HT1080 (cell line): ENCODE results near the gene SPOCK1. TPM values are rescaled to one million over a fixed set of nuclear protein-coding genes. Genes with fewer than 3 reads are reported as not detected.

Experiments used
- DNase-seq: peaks from one replicate; pipeline ENCODE4 v3.0.0-alpha.2; 2015; ENCODE audit warnings: low read depth
- total RNA-seq: library from RNA; depleted of rRNA; stranded (reverse); fragments of >200 nt; shearing (Covaris generic); gene quantifications from 2 replicates; pipeline ENCODE4 v1.2.3, GENCODE V29; 2014

The SPOCK1 gene
- total RNA-seq, 1 experiment from 2014 or later: 21.7 TPM

- DNase-seq: no peak
Observed at GRCh38 chr5:137333475-137333874, 165.7 kb downstream of the SPOCK1 start.

DNA sequence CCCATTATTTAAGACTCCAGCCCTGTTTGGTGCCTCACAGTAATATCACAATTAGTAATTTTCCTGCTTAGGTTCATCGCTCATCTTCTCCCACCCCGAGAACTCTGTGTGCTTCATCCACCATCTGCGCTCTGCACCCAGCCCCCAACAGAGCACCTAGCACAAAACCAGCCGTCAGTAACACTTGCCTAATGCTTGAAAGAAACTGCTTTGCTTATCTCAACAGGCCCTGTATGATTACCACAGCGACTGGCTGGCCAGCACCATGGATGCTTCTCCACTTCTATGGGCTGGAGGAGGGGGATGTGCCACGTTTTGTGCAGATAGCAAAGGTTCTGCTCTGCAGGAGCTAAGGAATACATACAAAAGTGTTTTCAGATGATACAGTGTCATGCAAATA lies 166.8 kb downstream of the SPOCK1 start:
- DNase-seq: no peak

DNA sequence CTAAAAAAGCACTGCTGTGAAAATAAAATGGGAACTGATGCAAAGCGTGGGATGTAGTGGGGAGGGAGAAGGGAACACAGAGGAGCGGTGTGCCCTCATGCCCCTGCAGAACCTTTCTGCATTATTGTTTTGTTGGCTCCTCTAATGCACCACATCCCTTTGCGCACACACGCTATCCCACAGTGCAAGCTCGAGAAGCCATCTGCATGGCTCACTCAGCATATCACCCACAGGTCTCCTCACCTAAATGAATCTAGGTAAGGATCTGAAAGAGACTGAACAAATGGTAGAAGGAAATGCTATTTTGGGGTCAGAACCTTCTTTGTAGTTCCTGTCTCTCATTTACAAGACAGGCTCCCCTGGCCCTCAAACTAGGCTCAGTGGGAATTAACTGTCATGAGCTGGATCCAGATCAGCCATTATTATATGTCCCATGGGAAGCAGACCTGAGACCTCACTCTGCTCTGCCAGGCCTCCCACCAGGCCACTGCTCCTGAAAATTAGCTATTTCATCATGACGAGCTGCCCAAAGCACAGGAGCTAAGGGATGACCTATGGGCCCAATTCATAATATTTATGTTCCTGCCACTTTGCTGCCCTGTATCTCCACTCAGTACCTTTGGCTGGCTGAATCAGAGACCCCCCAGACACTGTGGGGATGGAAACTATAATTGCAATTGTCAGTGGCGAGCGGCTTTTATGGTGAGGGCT lies 169.4 kb downstream of the SPOCK1 start:
- no peak for DNase-seq

GRCh38 chr5:137328991-137329390 lies 170.1 kb downstream of the SPOCK1 start:
- DNase-seq: no peak

DNA sequence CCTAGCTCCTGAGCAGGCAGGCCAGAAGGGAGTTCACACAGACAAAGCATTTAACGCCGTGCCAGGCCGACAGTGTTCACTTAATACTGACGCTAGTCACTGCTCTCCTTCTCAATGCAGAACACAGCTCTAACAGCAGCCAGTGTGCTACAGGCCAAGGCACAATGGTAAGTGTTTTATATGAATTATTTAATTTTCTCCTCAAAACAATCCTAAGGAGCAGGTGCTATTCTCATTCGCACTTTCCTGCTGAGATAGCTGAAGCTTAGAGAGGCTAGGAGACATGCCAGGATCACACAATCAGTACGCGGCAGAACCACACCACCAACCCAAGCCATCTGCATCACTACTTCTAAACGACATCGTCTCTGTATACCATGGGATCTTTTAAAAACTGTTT lies 170.7 kb downstream of the SPOCK1 start:
- DNase-seq: no peak

- DNase-seq: no peak
Observed at GRCh38 chr5:137325721-137326120, 173.4 kb downstream of the SPOCK1 start.

DNA sequence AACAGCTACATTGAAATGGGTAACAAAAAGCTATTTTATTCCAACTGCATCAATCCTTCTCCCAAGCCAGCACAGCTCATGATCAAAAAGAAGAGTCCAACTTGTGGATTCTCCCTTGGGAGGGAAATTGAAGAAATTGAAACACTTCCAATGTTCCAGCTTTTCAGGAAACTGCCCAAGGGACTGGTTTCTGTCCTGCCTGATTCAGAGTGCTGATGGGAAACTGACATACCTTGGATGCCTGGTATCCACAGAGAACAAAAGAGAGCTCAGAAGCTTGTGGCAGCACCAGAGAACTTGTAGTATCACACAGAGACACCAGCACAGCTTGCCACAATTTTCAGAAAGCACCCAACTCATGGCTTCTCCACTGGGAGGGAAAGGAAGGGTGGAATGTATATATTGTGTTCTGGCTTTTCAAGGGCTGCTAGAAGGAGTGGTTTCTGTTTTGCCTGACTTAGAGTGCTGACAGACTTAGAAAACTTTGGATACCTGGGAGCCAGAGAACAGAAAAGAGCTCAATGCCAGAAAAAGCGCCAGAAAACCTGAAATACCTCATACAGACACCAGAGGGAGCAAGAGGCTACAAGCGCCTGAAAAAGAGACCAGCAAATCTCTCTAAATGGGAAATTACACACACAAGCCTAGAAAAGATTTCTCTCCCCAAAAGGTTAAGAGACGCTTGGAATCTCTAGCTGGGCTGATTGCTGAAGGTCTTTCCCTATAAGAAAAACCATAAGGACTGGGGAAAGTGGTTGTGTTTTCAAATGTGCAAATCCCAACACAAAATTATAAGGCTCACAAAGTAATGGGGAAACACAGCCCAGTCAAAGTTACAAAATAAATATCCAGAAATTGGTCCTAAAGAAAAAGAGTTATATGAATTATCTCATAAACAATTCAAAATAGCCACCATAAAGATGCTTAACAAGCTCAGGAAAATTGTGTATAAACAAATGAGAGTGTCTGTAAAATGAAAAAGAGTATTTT lies 178.8 kb downstream of the SPOCK1 start:
- DNase-seq: peak; percentile 73

DNA sequence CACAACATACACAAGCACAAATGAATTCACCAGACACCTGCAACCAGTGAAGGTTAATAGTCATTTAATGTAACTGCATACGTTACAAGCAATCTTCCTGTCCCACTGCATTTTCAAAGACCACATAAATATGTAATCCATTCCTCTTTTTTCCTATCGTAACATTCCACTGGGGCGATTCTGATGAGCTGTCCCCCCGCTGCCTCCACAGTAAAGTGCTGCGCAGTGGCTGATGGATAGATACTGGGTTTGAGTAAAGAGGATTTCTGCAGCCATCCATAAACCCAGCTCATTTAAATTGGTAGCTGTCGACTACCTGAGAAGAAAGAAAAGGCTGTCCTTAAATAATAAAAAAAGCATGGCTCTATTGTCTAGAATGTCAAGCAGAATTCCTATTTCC lies 181.1 kb downstream of the SPOCK1 start:
- no peak for DNase-seq

GRCh38 chr5:137316346-137316736 lies 182.8 kb downstream of the SPOCK1 start:
- peak; percentile 10 for DNase-seq

DNA sequence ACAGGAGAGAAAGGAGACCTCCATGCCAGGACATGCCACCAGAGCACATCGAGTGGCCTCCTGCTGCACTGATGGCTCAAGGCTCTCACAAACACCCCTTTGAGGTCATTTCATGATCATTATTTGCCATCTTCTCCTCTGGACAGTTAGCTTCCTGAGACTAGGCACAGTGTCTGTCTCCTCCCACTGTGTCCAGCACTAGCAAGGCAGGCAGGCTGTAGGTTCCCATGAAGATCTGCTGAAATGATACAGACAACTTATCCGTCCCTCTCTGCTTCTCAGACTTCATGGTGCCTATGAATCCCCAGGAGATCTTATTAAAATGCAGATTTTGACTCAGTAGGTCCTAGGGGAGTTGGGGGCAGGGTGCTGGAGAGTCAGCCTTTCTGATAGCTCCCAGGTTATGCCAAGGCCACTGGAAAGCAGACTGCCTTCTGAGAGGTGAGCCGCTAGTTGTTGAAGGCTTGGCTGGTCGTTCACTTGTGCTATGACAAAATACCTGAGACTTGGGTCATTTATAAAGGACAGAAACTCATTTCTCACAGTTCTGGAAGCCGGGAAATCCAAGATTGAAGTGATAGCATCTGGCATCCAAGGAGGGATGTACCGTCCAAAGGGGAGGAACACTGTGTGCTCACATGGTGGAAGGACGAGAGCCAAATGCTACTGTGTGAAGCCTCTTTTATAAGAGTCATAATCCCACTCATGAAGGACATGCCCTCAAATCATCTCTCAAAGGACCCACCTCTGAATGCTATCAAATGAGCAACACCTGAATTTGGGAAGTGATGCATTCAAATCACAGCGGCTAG lies 183.4 kb downstream of the SPOCK1 start:
- no peak for DNase-seq

DNA sequence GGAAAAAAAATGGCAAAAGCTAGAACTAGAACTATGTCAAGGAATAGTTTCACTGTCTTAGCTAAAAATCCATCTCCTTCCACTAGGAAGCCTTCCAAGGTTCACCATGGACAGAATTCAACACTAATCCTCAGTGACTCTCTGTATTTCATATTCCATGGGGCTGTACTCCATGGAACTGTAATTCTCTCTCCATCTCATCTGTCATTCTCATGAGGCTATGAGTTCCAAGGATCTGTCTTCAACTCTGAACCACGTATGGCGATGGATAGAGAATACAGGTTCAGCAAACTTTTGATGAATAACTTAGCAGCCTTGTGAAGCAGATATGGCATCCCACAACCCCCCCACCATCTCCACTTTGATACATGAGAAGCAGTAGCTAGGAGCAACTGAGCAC lies 184.0 kb downstream of the SPOCK1 start:
- no peak for DNase-seq

DNA sequence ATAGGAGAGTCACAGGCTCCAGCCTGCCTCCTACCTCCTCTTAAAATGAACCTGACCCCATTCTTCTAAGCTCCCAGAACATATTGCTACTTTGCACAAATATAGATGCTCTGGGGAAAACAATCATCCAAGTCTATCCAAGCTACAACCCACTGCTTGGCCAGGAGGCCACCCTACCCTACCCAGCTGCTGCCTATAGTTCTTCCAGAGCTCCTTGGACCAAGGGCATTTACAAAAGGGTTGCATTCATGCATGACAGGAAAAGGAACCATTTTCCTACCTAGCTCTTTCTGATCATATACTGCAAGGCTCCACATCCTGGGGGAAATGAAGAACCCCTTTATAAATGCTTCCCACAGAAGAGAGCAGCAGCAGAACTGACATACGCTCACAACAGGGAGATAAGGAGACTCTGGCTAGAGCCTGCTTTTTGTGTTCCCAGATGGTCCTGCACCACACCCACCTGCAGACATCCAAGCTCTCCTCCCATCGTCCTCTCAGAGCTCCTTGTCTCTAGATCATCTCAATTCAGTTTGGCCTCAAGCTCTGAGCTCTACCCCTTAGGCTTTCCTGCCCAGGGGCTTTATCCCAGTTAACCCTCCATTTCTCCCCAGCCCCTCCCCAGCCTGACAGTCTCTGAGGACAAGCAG lies 185.5 kb downstream of the SPOCK1 start:
- no peak for DNase-seq

DNA sequence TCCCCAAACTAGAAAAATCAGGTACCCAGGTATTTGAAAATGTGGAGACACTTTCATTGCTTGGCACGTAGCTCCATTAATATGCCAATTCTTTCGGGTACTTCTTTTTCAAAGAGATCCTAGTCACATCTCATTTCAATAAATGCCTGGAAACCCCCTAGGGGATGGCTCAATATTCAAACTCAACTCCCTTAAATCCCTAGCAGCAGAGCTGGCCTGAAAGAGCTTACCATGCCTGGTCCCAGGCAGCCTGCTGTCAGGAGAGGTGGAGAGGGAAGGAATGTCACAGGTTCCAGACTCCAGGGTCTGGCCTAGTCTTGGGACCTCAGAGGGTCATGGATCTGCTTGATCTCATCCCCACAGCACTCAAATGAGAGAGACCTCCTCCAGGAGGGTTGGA lies 187.1 kb downstream of the SPOCK1 start:
- no peak for DNase-seq

DNA sequence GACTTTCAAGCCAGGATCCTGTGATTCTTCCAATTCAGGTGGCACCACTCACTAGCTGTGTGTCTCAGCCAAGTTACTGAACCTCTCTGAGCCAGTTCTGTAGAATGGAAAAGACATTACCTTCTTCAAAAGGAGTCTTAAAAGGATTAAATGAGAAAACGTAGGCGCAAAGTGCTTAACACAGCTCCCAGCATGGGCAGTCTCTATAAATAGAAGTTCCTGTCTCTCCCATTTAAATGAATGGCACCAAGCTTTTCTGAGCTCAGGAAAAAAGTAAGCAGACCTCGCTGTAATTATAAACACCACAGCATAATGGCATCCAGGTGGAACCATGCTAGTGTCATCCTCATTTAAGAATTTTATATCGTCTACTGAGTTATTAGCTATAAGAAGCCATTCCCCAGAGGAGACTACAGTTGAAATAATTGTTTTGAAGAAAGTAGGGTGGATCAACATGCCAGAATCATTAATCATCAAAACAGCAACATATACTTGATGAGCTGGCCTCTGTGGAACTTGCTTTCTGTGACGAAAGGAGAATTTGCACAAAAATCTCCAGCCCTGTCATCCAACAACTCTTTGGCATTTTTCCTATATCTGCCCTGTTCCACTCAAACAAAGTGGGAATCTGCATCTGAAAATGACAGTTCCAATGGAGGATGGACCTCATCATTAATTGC lies 188.9 kb downstream of the SPOCK1 start:
- DNase-seq: peak; percentile 92

GRCh38 chr5:137309290-137309689 lies 189.8 kb downstream of the SPOCK1 start:
- DNase-seq: no peak

GRCh38 chr5:137308311-137308710 lies 190.8 kb downstream of the SPOCK1 start:
- no peak for DNase-seq

DNA sequence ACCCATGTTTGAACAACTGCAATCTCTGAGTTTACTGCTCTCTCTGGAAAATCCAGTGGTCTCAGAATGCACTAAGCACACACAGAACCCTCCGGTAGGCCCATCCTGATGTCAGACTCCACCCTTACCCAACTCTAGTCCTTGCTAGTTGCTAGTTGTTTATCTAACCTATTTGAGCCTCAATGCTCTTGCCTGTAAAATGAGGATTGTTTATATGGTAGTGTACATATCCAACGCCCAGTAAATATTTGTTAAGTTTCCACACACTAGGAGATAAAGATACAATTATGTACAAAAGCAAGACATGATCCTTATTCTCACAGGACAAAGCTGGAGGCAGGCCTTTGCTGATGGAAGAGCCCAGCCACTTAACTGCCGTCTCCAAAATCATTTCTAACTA lies 192.2 kb downstream of the SPOCK1 start:
- no peak for DNase-seq

DNA sequence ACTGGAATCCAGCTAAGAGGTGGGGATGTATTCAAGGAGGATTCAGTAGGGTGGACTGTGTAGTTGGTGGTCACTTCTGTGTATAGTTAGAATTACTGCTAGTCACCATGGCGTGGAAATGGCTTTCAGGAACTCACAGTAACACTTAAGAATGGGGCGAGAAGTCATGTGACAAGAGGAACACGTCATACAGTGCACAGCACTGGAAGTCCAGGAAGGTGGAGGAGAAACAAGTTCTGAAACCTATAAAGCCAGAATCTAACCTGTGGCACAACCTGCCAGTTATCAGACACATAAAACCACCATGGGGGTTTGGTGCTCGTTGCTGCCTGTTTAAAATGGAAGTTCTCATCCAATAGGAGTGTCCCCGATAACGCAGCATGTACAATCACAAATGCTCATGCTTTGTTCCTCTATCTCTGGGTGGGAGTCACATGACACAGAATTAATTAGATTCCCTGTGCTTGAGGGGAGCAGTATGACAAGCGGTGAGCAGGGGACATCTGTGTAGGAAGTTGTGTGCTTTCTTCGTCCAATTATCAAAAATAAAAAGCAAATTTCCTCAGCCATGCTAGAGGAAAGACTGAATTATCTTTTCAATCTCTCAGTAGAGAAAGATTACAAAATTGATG lies 193.0 kb downstream of the SPOCK1 start:
- no peak for DNase-seq

GRCh38 chr5:137304226-137304874 lies 194.8 kb downstream of the SPOCK1 start:
- DNase-seq: no peak

GRCh38 chr5:137303509-137303908 lies 195.6 kb downstream of the SPOCK1 start:
- no peak for DNase-seq
